DND-41 (cell line): Measurements from ENCODE around the gene ICAM1.
A peak's percentile ranks its signal among the peaks of the same experiment; 100 is the strongest.

Source experiments
- ATAC-seq: fragments of 200-7000 bp; cut with Tn5 transposase; 3 replicates; pipeline ENCODE4 v1.9.1; 2021; ENCODE audit warnings: low read depth; ENCODE audit not compliant: insufficient read depth
- DNase-seq: peaks from one replicate; pipeline ENCODE4 v3.0.0-alpha.2; 2020
- H2AFZ ChIP-seq: 2 replicates; pipeline ENCODE4 v1.6.0; 2012; ENCODE audit warnings: low read depth, low read length
- H3K27ac ChIP-seq: 2 replicates; pipeline ENCODE4 v1.5.1; 2012; ENCODE audit warnings: low read length, inconsistent platforms
- H3K27me3 ChIP-seq: fragments of 200-600 bp; sonication (generic); 2 replicates; pipeline ENCODE4 v1.6.0; 2012; ENCODE audit warnings: low read length, mild to moderate bottlenecking, inconsistent platforms; ENCODE audit not compliant: insufficient read depth, poor library complexity
- H3K36me3 ChIP-seq: 2 replicates; pipeline ENCODE4 v1.5.1; 2012; ENCODE audit warnings: low read length, inconsistent platforms; ENCODE audit not compliant: insufficient read depth
- H3K4me1 ChIP-seq: 2 replicates; pipeline ENCODE4 v1.5.1; 2012; ENCODE audit warnings: mild to moderate bottlenecking, low read length; ENCODE audit not compliant: insufficient read depth
- H3K4me2 ChIP-seq: 2 replicates; pipeline ENCODE4 v1.6.0; 2012; ENCODE audit warnings: mild to moderate bottlenecking, moderate library complexity, low read length, inconsistent platforms; ENCODE audit not compliant: insufficient read depth
- H3K4me3 ChIP-seq, 2 experiments: fragments of 200-600 bp in 1 of 2; shearing (Covaris generic) in 1 of 2; 2 replicates each; pipeline ENCODE4 v1.5.1; 2012 to 2016; ENCODE audit warnings: inconsistent platforms in 2 of 2, low read length in 2 of 2, mild to moderate bottlenecking in 2 of 2, low read depth in 1 of 2, moderate library complexity in 1 of 2
- H3K79me2 ChIP-seq: 2 replicates; pipeline ENCODE4 v1.6.0; 2012; ENCODE audit warnings: low read length, inconsistent platforms; ENCODE audit not compliant: insufficient read depth
- H3K9ac ChIP-seq: 2 replicates; pipeline ENCODE4 v1.6.0; 2012; ENCODE audit warnings: low read depth, mild to moderate bottlenecking, inconsistent platforms, low read length, moderate library complexity
- H3K9me3 ChIP-seq: 2 replicates; pipeline ENCODE4 v1.5.1; 2012; ENCODE audit warnings: low read length, moderate library complexity, mild to moderate bottlenecking, inconsistent platforms; ENCODE audit not compliant: insufficient read depth, severe bottlenecking
- H4K20me1 ChIP-seq: 2 replicates; pipeline ENCODE4 v1.6.0; 2012; ENCODE audit warnings: low read length; ENCODE audit not compliant: insufficient read depth
- CTCF ChIP-seq: IDR thresholded peaks from 2 replicates; pipeline ENCODE4 v1.5.1; 2012; ENCODE audit warnings: borderline replicate concordance, low read length, moderate library complexity, mild to moderate bottlenecking; ENCODE audit not compliant: poor library complexity, severe bottlenecking; ENCODE audit errors: extremely low read depth
- EZH2 ChIP-seq: IDR thresholded peaks from 3 replicates; pipeline ENCODE4 v1.6.1; 2012; ENCODE audit warnings: borderline replicate concordance, low read depth, mild to moderate bottlenecking, moderate library complexity, low read length, inconsistent platforms; ENCODE audit not compliant: severe bottlenecking

The ICAM1 gene

GRCh38 chr19:10246511-10246910 is 24.4 kb upstream of the ICAM1 start:
- Histone ChIP-seq H3K9ac (no peak overlapping the region), H4K20me1 (no peaks in the 10 kb centered on the region), H3K4me1 (peaks cover 10% of the 10 kb centered on the region), H3K9me3 (no peaks in the 10 kb centered on the region), H3K4me2 (no peak overlapping the region), H3K4me3 (no peak overlapping the region), H3K27me3 (no peaks in the 10 kb centered on the region), H2AFZ (no peak overlapping the region), H3K27ac (no peak overlapping the region), H3K79me2 (no peaks in the 10 kb centered on the region), H3K36me3 (no peaks in the 10 kb centered on the region)
- TF ChIP-seq CTCF (no peak), EZH2 (no peak)
- DNase-seq (no peak), ATAC-seq (no peak)

GRCh38 chr19:10251792-10252694 is 18.9 kb upstream of the ICAM1 start, which contains the start of gene MRPL4:
Gene MRPL4 (plus strand): TSS chr19:10252214. CDS start chr19:10252254, 40 bp downstream.
- Histone ChIP-seq H3K4me1 (peaks cover 31% of the 10 kb centered on the region), H2AFZ (peak within 1 kb of the TSS; percentile 79)

GRCh38 chr19:10252707-10253106 is 18.2 kb upstream of the ICAM1 start:
- Histone ChIP-seq H3K4me3 (peak overlapping the region; percentile 27 to 64; a peak in 3 of 4 replicates), H3K27ac (peak overlapping the region; percentile 81), H3K27me3 (no peaks in the 10 kb centered on the region), H4K20me1 (peaks cover 9% of the 10 kb centered on the region; the same call in 1 of the 2 replicates), H3K79me2 (peaks cover 24% of the 10 kb centered on the region), H3K9me3 (no peaks in the 10 kb centered on the region), H3K4me2 (peak overlapping the region; percentile 97), H3K36me3 (peaks cover 39% of the 10 kb centered on the region), H2AFZ (peak overlapping the region; percentile 79), H3K9ac (peak overlapping the region; percentile 73), H3K4me1 (peaks cover 31% of the 10 kb centered on the region)
- TF ChIP-seq EZH2 (no peak), CTCF (no peak)
- ATAC-seq (no peak), DNase-seq (no peak)

More at GRCh38 chr19:10251792-10252694, 18.9 kb upstream of the ICAM1 start, which contains the start of gene MRPL4:
- Histone ChIP-seq H3K27me3 (no peaks in the 10 kb centered on the region), H4K20me1 (peaks cover 9% of the 10 kb centered on the region; the same call in 1 of the 2 replicates), H3K36me3 (peaks cover 32% of the 10 kb centered on the region), H3K9me3 (no peaks in the 10 kb centered on the region), H3K9ac (peak within 1 kb of the TSS; percentile 73), H3K27ac (peak within 1 kb of the TSS; percentile 81), H3K79me2 (peaks cover 24% of the 10 kb centered on the region), H3K4me3 (peak within 1 kb of the TSS; percentile 27 to 64; a peak in 3 of 4 replicates), H3K4me2 (peak within 1 kb of the TSS; percentile 97)
- TF ChIP-seq EZH2 (no peak), CTCF (peak; percentile 7)
- ATAC-seq, result peak; percentile 98
- peak; percentile 99 for DNase-seq
